Measurements from ENCODE around the gene SPATA13. TPM values are rescaled to one million over a fixed set of nuclear protein-coding genes. Genes with fewer than 3 reads are reported as not detected.
A peak's percentile ranks its signal among the peaks of the same experiment; 100 is the strongest.

The SPATA13 gene
- total RNA-seq, 4 donors from 2014 or later: 20.0 to 47.4 (median 27.6) TPM

GRCh38 chr13:24269821-24270220, 109.3 kb downstream of the SPATA13 start:
- DNase-seq: no peak
- no peaks in the 10 kb centered on the region for H3K27me3 ChIP-seq
- no peak overlapping the region for H3K4me3 ChIP-seq
- TF ChIP-seq, protein P1, sequence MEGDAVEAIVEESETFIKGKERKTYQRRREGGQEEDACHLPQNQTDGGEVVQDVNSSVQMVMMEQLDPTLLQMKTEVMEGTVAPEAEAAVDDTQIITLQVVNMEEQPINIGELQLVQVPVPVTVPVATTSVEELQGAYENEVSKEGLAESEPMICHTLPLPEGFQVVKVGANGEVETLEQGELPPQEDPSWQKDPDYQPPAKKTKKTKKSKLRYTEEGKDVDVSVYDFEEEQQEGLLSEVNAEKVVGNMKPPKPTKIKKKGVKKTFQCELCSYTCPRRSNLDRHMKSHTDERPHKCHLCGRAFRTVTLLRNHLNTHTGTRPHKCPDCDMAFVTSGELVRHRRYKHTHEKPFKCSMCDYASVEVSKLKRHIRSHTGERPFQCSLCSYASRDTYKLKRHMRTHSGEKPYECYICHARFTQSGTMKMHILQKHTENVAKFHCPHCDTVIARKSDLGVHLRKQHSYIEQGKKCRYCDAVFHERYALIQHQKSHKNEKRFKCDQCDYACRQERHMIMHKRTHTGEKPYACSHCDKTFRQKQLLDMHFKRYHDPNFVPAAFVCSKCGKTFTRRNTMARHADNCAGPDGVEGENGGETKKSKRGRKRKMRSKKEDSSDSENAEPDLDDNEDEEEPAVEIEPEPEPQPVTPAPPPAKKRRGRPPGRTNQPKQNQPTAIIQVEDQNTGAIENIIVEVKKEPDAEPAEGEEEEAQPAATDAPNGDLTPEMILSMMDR (IDR thresholded peaks at IDR 0.05): no peak
- TF ChIP-seq POLR2A (IDR thresholded peaks at IDR 0.05): no peak
- H3K4me1 ChIP-seq: peaks cover 0 to 8% of the 10 kb centered on the region in 2 donors
- intact Hi-C loops (cut with DNase I; ENCODE audit: low total_unique reads): no loop called here
- no peaks in the 10 kb centered on the region for H3K9me3 ChIP-seq
- H3K27ac ChIP-seq: peak overlapping the region; percentile 85 to 87
- H3K36me3 ChIP-seq: no peaks in the 10 kb centered on the region

GRCh38 chr13:24270639-24271141, 110.2 kb downstream of the SPATA13 start:
- peak; percentile 36 to 39 for DNase-seq
- Histone ChIP-seq H3K36me3 (no peaks in the 10 kb centered on the region), H3K27me3 (no peaks in the 10 kb centered on the region), H3K4me1 (peaks cover 0 to 8% of the 10 kb centered on the region in 2 donors), H3K27ac (peak overlapping the region; percentile 85 to 87), H3K4me3 (peak overlapping the region in 1 of 2 donors; percentile 41), H3K9me3 (no peaks in the 10 kb centered on the region)
- no peak for TF ChIP-seq POLR2A (IDR thresholded peaks at IDR 0.05)
- TF ChIP-seq, protein P1 (IDR thresholded peaks at IDR 0.05): peak; percentile 32 to 78 (median 54)
- intact Hi-C loops (cut with DNase I; ENCODE audit: low total_unique reads): no loop called here

- Histone ChIP-seq H3K4me1 (peaks cover 0 to 8% of the 10 kb centered on the region in 2 donors), H3K27ac (peak overlapping the region; percentile 85 to 87)
- TF ChIP-seq POLR2A (IDR thresholded peaks at IDR 0.05): no peak
- TF ChIP-seq, protein P1 (IDR thresholded peaks at IDR 0.05): no peak
These were observed 110.7 kb downstream of the SPATA13 start for GRCh38 chr13:24271231-24271600.

DNA sequence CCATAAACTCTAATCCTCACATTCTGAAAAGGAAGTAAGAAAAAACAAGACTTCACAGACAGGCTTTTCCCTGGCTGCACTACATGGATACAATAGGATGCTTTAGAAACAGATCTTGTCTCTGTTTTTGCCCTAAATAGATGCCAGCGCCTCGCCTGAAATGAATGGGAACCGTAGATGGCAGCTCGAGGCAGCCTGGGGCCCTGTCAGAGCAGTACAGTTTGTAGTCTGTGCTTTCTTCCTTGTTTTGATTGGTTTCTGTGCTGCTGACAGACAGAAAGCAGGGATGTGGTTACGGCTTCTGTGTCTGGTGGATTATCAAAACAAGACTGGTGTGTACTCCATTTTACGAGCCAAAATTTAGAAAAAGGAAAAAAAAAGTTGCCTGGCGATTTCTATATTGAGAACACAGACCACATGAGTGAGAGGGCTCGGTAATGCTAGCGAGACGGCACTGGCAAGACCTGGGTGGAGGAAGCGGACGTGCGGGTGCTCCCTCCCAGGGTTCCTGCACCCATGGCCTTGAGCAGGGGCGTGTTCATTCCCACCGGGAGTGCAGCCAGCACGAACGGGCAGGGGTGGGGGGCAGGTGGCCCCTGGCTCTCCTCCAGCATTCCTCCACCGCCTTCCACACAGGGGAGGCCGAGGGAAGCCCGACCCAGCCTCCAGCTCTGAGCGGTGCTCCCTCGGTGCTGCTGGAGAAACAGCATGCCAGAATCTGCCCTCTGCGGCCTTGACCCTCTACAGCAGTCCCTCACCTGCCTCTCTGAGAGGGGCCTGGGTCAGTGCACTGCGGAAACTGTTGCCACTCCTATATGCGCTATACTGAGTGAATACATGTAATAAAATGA, 111.3 kb downstream of the SPATA13 start:
- H3K9me3 ChIP-seq: no peaks in the 10 kb centered on the region
- H3K27me3 ChIP-seq: no peaks in the 10 kb centered on the region
- TF ChIP-seq, protein P1 (IDR thresholded peaks at IDR 0.05): no peak
- H3K4me3 ChIP-seq: peak overlapping the region; percentile 25 to 41
- intact Hi-C loops (cut with DNase I; ENCODE audit: low total_unique reads): no loop called here
- peaks cover 0 to 8% of the 10 kb centered on the region in 2 donors for H3K4me1 ChIP-seq
- peak overlapping the region; percentile 85 to 87 for H3K27ac ChIP-seq
- H3K36me3 ChIP-seq: no peaks in the 10 kb centered on the region
- peak; percentile 51 to 52 for DNase-seq

More at GRCh38 chr13:24271231-24271600, 110.7 kb downstream of the SPATA13 start:
- no peak for DNase-seq
- Histone ChIP-seq H3K4me3 (peak overlapping the region in 1 of 2 donors; percentile 41), H3K36me3 (no peaks in the 10 kb centered on the region), H3K9me3 (no peaks in the 10 kb centered on the region), H3K27me3 (no peaks in the 10 kb centered on the region)
- intact Hi-C loops (cut with DNase I; ENCODE audit: low total_unique reads): no loop called here

All from uterus (tissue), 4 donors.